GM13976 (cell line): Measurements from ENCODE around the gene RTL5.
A peak's percentile ranks its signal among the peaks of the same experiment; 100 is the strongest.

Experiments
- DNase-seq: peaks from one replicate; pipeline ENCODE4 v3.0.0; 2012; ENCODE audit warnings: low spot score
- in situ Hi-C: fragments of 300-500 bp; cut with MboI; formaldehyde crosslinking; loops from one replicate; pipeline ENCODE4 v1.12.0; 2022; ENCODE audit warnings: low sequenced_read_pairs, mixed read lengths, inconsistent platforms; ENCODE audit not compliant: unreplicated experiment
- TF ChIP-seq, protein P1 (sequence below): IDR thresholded peaks from 2 replicates; pipeline ENCODE4 v1.5.1; 2012; ENCODE audit warnings: borderline replicate concordance, mild to moderate bottlenecking; ENCODE audit not compliant: insufficient read depth; ENCODE audit errors: extremely low read depth, missing control alignments, control extremely low read depth

The RTL5 gene

DNA sequence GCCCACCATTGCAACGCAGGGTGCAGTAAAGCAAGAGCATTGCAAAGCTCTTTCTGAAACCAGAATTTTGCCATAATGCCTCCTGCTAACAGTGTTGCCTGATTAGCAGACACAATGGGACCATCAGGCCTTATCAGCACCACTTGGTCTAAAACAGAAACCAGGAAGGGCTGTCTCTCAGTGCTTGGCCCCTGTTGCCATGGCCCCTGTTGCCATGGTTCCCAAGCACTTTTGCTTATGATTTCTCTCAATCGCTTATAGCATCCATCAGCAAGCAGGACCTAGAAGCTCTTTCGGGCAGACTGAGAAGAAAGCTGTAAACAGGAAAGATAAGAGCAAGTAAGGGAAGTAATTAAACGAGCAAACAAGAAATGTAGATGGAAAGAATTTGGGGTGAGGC is 36.8 kb downstream of the RTL5 start:
- in situ Hi-C loops = no loop called here
- TF ChIP-seq, protein P1, sequence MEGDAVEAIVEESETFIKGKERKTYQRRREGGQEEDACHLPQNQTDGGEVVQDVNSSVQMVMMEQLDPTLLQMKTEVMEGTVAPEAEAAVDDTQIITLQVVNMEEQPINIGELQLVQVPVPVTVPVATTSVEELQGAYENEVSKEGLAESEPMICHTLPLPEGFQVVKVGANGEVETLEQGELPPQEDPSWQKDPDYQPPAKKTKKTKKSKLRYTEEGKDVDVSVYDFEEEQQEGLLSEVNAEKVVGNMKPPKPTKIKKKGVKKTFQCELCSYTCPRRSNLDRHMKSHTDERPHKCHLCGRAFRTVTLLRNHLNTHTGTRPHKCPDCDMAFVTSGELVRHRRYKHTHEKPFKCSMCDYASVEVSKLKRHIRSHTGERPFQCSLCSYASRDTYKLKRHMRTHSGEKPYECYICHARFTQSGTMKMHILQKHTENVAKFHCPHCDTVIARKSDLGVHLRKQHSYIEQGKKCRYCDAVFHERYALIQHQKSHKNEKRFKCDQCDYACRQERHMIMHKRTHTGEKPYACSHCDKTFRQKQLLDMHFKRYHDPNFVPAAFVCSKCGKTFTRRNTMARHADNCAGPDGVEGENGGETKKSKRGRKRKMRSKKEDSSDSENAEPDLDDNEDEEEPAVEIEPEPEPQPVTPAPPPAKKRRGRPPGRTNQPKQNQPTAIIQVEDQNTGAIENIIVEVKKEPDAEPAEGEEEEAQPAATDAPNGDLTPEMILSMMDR = no peak
- peak; percentile 49 for DNase-seq

DNA sequence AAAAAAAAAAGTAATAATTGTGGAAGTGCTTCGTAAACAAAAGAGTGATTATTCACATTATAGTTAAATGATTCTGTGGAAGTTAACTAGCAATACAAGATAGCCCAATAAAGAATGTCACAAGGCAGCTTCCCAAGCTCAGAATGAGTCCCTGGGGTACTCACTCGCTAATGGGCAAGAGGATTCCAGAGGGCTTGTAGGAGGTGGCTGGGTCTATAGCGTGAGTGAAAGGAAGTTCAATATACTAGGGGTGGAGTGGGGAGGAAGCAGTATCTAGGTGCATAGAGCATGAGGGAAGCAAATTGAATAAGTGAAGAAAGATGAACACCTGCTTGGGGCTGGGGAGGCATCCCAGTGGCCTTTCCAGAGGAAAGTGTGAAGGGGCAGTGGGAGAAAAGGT is 42.5 kb downstream of the RTL5 start:
- in situ Hi-C loops = no loop called here
- TF ChIP-seq, protein P1 = no peak
- no peak for DNase-seq

DNA sequence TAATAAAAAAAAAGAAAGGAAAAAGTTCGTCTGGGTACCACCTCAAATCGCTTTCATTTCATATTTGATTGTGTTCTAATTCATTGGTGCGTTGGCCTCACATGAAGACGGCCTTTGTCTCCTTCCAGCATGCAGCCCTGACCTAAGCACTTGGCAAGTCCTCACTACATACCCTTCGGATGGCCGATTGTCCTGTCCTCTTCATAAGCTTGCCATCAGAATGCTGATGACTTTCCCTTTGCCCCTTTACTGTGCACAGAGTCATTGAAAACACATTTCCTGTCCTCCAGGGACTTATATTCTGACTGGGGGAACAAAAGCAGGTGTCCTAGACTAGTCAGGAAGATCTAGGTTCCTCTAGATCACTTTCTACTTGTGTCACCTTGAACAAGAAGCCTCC is 43.0 kb downstream of the RTL5 start:
- in situ Hi-C loops = no loop called here
- TF ChIP-seq, protein P1 = no peak

DNA sequence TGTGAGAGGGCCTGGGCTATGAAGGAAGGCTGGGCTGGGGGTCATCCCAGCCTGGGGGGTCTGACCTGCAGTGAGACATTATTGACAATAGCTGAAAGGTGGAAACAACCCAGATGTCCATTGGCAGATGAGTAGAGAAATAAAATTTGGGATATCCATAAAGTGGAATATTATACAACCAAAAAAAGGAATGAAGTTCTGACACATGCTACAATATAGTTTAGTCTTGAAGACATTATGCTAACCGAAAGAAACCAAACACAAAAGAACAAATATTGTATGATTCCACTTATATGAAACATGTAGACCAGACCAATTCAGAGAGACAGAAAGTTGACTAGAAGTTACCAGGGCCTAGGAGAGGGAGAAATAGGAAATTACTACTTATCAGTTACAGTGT is 44.7 kb downstream of the RTL5 start:
- in situ Hi-C loops = no loop called here
- DNase-seq = no peak
- TF ChIP-seq, protein P1 = no peak

More for the DNA sequence above, 43.0 kb downstream of the RTL5 start:
- DNase-seq = no peak

DNA sequence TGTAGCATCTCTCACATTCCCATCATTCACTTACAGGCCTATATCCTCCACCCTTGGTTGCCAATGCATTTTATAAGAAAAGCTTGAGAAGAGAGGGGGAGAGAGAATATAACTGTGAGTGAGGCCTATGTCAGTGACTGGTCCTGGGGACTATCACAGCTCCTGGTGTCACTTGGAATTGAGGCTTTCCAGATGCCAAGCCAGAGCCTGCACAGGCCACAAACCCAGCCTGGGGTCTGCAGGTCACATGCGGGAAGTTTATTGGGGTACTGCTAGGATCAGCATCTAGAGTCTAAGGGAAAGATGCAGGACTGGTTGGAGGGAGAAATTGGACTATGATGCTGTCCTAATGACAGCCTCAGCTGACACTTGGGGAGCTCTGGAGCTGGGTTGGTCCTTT is 47.6 kb downstream of the RTL5 start:
- in situ Hi-C loops = no loop called here
- TF ChIP-seq, protein P1 = no peak
- no peak for DNase-seq

DNA sequence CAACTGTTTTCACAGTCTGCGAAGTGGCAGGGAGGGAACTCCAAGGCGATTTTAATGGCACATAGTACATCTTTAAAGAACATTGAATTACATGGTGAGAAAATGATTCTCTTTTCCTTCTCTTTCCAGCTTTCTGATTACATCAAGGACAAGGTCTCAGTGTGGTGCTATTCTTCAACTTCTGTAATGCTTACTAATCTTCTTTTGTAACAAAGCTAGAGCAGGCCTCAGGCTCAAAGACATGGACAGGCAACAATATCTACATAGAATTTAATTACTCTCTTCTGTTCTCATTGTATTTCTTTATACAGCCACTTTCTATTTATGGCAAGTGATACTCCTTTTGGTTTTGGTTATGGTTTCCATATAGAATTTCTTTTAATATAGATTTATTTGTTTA is 48.4 kb downstream of the RTL5 start:
- TF ChIP-seq, protein P1 = no peak
- no peak for DNase-seq
- in situ Hi-C loops = no loop called here
